Fibroblast of villous mesenchyme (primary cell): ENCODE data around the gene RPTOR. TPM values are rescaled to one million over a fixed set of nuclear protein-coding genes. Genes with fewer than 3 reads are reported as not detected.

Source experiments
- DNase-seq: peaks from one replicate; pipeline ENCODE4 v3.0.0-alpha.2; 2010; ENCODE audit warnings: low read depth
- H3K4me3 ChIP-seq: 2 replicates; pipeline ENCODE4 v1.5.1; 2011; ENCODE audit warnings: low read depth, mild to moderate bottlenecking, low read length
- CTCF ChIP-seq: IDR thresholded peaks from 2 replicates; pipeline ENCODE4 v1.5.1; 2012; ENCODE audit warnings: low read depth, mild to moderate bottlenecking, low read length; ENCODE audit not compliant: insufficient read depth
- total RNA-seq: library from RNA; depleted of rRNA; stranded (reverse); fragments of >200 nt; gene quantifications from 2 replicates; pipeline ENCODE4 v1.2.3, GENCODE V29; 2012

The RPTOR gene
- total RNA-seq, 1 donor: 35.8 TPM

- DNase-seq: no peak
- TF ChIP-seq CTCF: no peak
- H3K4me3 ChIP-seq: no peak overlapping the region
Measured at GRCh38 chr17:80948019-80948975, 403.7 kb downstream of the RPTOR start.

- no peak for DNase-seq
- no peak for TF ChIP-seq CTCF
Measured at GRCh38 chr17:80948976-80949450, 404.4 kb downstream of the RPTOR start.

GRCh38 chr17:80949451-80950421, 405.1 kb downstream of the RPTOR start:
- no peak for DNase-seq
- H3K4me3 ChIP-seq: no peak overlapping the region
- TF ChIP-seq CTCF: no peak

More at GRCh38 chr17:80948976-80949450, 404.4 kb downstream of the RPTOR start:
- no peak overlapping the region for H3K4me3 ChIP-seq

GRCh38 chr17:80950466-80951120, 406.0 kb downstream of the RPTOR start:
- no peak overlapping the region for H3K4me3 ChIP-seq
- no peak for DNase-seq
- TF ChIP-seq CTCF: no peak

GRCh38 chr17:80951121-80952090, 406.8 kb downstream of the RPTOR start:
- DNase-seq: no peak
- H3K4me3 ChIP-seq: no peak overlapping the region
- no peak for TF ChIP-seq CTCF
